Measurements from ENCODE around the gene YAP1.
"Not testable (repeated sequence)": the region's sequence is repeated elsewhere in the genome, so short reads cannot be mapped to it uniquely, and the experiment has no call there.

YAP1 gene

DNA sequence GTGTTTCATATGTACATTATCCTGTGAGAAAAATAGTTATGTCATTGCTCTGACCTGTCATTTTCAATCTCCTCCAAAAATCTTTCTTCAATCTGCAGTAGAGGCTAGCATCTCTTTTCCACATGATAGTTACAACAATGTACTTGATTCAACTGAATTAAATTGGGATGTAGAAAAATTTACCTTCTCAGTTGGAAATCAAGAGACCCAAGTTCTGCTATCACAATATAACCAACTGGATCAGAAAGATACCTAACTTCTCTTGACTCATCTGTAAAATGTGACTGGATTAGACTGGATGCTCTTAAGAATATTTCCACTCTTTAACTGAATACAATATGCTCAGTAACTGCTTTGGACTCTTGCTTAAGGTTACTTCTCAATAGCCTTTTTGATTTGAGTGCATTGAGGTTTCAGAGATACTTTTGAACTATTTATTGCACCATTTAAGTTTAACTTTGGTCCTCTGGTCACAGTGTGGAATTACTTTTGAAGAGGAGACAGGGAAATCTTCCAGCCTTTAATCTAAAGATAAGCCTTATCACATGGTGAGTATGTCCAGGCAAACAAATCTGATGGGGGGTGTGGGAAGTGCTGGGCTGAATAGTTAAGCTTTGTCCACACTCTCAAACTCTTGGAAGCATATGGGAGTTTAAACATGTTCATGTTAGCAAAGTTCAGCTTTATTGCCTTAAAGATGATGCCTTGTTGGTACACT lies 82.3 kb downstream of the YAP1 start:
- no peak overlapping the region for H3K4me3 ChIP-seq (ENCODE audit: low read depth, low read length)
- no peak for DNase-seq (ENCODE audit: low read depth)
- TF ChIP-seq, protein P1, sequence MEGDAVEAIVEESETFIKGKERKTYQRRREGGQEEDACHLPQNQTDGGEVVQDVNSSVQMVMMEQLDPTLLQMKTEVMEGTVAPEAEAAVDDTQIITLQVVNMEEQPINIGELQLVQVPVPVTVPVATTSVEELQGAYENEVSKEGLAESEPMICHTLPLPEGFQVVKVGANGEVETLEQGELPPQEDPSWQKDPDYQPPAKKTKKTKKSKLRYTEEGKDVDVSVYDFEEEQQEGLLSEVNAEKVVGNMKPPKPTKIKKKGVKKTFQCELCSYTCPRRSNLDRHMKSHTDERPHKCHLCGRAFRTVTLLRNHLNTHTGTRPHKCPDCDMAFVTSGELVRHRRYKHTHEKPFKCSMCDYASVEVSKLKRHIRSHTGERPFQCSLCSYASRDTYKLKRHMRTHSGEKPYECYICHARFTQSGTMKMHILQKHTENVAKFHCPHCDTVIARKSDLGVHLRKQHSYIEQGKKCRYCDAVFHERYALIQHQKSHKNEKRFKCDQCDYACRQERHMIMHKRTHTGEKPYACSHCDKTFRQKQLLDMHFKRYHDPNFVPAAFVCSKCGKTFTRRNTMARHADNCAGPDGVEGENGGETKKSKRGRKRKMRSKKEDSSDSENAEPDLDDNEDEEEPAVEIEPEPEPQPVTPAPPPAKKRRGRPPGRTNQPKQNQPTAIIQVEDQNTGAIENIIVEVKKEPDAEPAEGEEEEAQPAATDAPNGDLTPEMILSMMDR (IDR thresholded peaks at IDR 0.05; ENCODE audit: control insufficient read depth, extremely low read depth, insufficient read depth) = no peak

DNA sequence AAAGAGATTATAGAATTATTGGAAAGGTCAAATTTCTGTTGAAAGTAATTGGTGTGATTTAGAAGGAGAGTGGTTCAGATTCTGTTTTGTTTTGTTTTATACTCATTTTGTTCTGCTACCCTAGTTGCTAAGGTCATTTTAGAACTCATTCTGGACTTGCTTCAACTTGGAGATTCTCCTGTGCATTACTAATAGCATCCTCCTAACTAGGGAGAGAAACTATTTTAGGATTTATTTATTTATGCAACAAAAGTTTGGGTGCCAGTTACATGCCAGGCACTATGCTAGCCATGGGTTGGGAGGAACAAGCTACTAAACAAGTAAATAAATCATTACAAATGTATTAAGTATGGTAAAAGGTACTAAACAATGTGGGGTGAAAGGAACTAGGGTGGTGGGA lies 84.0 kb downstream of the YAP1 start:
- TF ChIP-seq, protein P1 (IDR thresholded peaks at IDR 0.05; ENCODE audit: control insufficient read depth, extremely low read depth, insufficient read depth) = no peak
- no peak for DNase-seq (ENCODE audit: low read depth)
- no peak overlapping the region for H3K4me3 ChIP-seq (ENCODE audit: low read depth, low read length)

DNA sequence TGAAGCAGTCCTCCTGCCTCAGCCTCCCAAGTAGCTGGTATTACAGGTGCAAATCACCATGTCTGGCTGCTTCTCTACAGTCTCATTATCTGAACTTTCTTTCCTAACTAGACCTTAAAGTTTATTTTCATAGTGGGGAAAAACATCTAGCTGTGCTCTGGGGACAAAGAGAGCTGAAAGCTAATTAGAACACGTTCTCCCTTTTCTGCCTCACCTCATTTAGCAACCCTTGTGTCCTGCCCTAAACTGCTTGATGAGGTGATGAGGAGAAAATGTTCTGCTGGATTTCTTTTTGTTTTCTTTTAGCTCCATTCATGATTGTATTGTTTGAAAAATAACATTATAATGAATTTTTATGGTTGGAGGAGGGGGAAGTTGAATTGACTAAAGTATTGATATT lies 84.7 kb downstream of the YAP1 start:
- TF ChIP-seq, protein P1 (IDR thresholded peaks at IDR 0.05; ENCODE audit: control insufficient read depth, extremely low read depth, insufficient read depth) = no peak
- H3K4me3 ChIP-seq (ENCODE audit: low read depth, low read length) = no peak overlapping the region
- no peak for DNase-seq (ENCODE audit: low read depth)

DNA sequence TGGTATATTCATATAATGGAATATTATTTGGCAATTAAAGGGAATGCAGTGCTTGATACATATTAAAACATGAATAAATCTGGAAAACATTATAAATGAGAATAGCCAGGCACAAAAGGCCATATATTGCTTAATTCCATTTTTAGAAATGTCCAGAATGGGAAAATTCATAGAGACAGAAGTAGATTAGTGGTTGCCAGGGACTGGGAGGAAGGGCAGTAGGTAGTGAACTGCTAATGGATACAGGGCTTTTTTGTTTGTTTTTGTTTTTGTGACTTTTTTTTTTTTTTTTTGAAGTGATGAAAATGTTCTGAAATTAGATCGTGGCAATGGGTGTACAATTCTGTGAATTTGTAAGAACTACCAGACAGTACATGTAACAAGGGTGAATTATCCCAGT lies 86.1 kb downstream of the YAP1 start:
- TF ChIP-seq, protein P1 (IDR thresholded peaks at IDR 0.05; ENCODE audit: control insufficient read depth, extremely low read depth, insufficient read depth) = no peak
- no peak overlapping the region for H3K4me3 ChIP-seq (ENCODE audit: low read depth, low read length)
- no peak for DNase-seq (ENCODE audit: low read depth)

DNA sequence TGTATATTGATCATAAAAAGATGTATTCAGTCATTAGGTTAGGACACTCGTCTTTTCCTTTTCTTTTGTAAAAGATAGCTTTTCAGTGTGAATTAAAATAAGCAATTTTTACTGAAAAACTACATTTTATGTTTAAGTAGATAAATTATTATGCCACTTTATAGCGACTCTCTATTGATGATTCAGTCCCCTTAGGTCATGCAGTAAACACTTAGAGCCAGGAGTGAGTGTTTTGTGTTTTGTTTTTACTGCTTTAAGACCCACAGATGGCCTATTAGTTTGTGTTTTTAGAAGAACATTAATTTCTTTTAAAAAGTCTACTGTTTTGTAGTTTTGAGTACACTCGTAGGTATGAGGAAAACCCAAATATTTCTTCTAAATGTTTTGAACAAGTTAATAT lies 86.6 kb downstream of the YAP1 start:
- TF ChIP-seq, protein P1 (IDR thresholded peaks at IDR 0.05; ENCODE audit: control insufficient read depth, extremely low read depth, insufficient read depth) = no peak
- H3K4me3 ChIP-seq (ENCODE audit: low read depth, low read length) = no peak overlapping the region
- DNase-seq (ENCODE audit: low read depth) = no peak

DNA sequence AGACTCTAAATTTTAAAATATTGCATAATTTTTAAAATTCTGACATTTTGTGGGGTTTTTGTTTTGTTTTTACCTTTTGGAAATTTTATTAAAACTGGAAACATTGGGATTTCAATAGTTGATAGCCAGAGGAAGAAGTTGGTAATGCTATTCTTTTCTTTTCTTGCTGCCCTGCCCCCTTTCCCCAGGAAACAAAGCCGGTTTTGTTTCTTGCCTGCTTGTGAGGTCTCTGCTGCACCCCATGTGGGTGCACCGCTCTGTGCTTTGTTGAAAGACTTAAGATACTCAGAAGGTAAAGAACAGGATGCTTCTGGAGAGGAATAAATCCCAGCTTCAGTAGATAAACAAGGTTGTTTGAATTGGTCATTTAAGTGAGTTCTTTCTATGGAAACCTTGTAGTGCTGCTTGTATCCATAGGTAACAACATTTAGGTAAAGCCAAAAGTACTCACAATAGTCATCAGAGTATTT lies 87.5 kb downstream of the YAP1 start:
- TF ChIP-seq, protein P1 (IDR thresholded peaks at IDR 0.05; ENCODE audit: control insufficient read depth, extremely low read depth, insufficient read depth) = no peak
- H3K4me3 ChIP-seq (ENCODE audit: low read depth, low read length) = no peak overlapping the region
- no peak for DNase-seq (ENCODE audit: low read depth)

DNA sequence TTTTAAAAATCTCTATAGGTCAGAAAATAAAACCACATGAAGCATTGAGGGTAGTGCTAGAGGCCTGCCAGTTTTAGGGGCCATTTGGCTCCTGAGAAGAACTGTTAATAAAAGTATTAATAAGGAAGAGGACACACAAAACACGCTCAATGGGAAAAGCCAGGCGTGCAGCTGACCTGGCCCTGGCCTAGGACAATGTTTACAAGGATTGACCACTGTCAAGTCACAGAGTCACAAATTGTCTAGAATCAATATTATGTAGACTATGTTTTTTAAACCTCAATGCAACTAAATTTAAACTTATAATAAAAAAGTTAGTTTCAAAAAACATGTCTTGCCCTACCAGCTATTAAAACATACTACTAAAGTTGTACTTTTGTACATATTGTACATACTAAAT lies 89.4 kb downstream of the YAP1 start:
- H3K4me3 ChIP-seq (ENCODE audit: low read depth, low read length) = no peak overlapping the region
- TF ChIP-seq, protein P1 (IDR thresholded peaks at IDR 0.05; ENCODE audit: control insufficient read depth, extremely low read depth, insufficient read depth) = no peak
- DNase-seq (ENCODE audit: low read depth) = no peak

DNA sequence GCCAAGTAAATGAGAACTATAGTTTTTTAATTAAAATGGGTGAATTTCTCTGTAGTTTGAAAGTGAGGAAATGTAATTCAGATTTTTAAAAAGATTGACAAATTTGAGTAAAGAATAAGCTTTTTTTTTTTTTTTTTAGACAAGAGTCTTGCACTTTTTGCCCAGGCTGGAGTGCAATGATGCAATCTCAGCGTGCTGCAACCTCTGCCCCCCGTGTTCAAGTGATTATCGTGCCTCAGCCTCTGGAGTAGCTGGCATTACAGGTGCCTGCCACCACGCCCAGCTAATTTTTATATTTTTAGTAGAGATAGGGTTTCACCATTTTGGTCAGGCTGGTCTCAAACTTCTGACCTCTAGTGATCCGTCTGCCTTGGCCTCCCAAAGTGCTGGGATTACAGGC lies 90.1 kb downstream of the YAP1 start:
- DNase-seq (ENCODE audit: low read depth); H3K4me3 ChIP-seq (ENCODE audit: low read depth, low read length): not testable (repeated sequence)

All from LNCaP clone FGC (cell line).